ENCODE results near the gene ARL5A. TPM values are rescaled to one million over a fixed set of nuclear protein-coding genes. Genes with fewer than 3 reads are reported as not detected.

Gene ARL5A
- total RNA-seq, 2 donors from 2014 or later, result 28.0 to 33.8 TPM

GRCh38 chr2:151861174-151861573 lies 33.0 kb upstream of the ARL5A start:
- H3K27me3 ChIP-seq (replicated peaks; ENCODE audit: insufficient read depth), result no peaks in the 10 kb centered on the region
- H3K27ac ChIP-seq, result no peak overlapping the region
- H3K4me3 ChIP-seq, result no peak overlapping the region
- no peak for TF ChIP-seq CTCF (IDR thresholded peaks at IDR 0.05)
- no peak for TF ChIP-seq POLR2AphosphoS5 (IDR thresholded peaks at IDR 0.05)
- no peak for TF ChIP-seq POLR2A (IDR thresholded peaks at IDR 0.05)
- H3K4me1 ChIP-seq (replicated peaks), result no peaks in the 10 kb centered on the region
- H3K36me3 ChIP-seq, result no peaks in the 10 kb centered on the region
- DNase-seq (ENCODE audit: low spot score), result no peak
- H3K9me3 ChIP-seq, result no peaks in the 10 kb centered on the region
- WGBS, result 51% methylated on average over 4 of the region's 4 CpGs
- intact Hi-C loops (cut with DNase I), result no loop called here

GRCh38 chr2:151860613-151861146 lies 32.5 kb upstream of the ARL5A start:
- no peak overlapping the region for H3K4me3 ChIP-seq
- TF ChIP-seq POLR2AphosphoS5 (IDR thresholded peaks at IDR 0.05), result no peak
- TF ChIP-seq CTCF (IDR thresholded peaks at IDR 0.05), result no peak
- TF ChIP-seq POLR2A (IDR thresholded peaks at IDR 0.05), result no peak
- WGBS, result 57% methylated on average over 5 of the region's 5 CpGs
- H3K27me3 ChIP-seq (replicated peaks; ENCODE audit: insufficient read depth), result no peaks in the 10 kb centered on the region
- DNase-seq (ENCODE audit: low spot score), result no peak
- no peak overlapping the region for H3K27ac ChIP-seq
- intact Hi-C loops (cut with DNase I), result no loop called here
- no peaks in the 10 kb centered on the region for H3K4me1 ChIP-seq (replicated peaks)
- H3K9me3 ChIP-seq, result no peaks in the 10 kb centered on the region
- H3K36me3 ChIP-seq, result no peaks in the 10 kb centered on the region

- no peaks in the 10 kb centered on the region for H3K27me3 ChIP-seq (replicated peaks; ENCODE audit: insufficient read depth)
- no peaks in the 10 kb centered on the region for H3K4me1 ChIP-seq (replicated peaks)
- H3K4me3 ChIP-seq, result no peak overlapping the region
- no peak for DNase-seq (ENCODE audit: low spot score)
- H3K27ac ChIP-seq, result no peak overlapping the region
- TF ChIP-seq POLR2A (IDR thresholded peaks at IDR 0.05) (no peak), POLR2AphosphoS5 (IDR thresholded peaks at IDR 0.05) (no peak), CTCF (IDR thresholded peaks at IDR 0.05) (no peak)
- H3K9me3 ChIP-seq, result no peaks in the 10 kb centered on the region
- 85% methylated on average over 4 of the region's 4 CpGs for WGBS
- intact Hi-C loops (cut with DNase I), result no loop called here
- no peaks in the 10 kb centered on the region for H3K36me3 ChIP-seq
These were observed 32.0 kb upstream of the ARL5A start for GRCh38 chr2:151860210-151860609.

- no peak for TF ChIP-seq POLR2A (IDR thresholded peaks at IDR 0.05)
- TF ChIP-seq CTCF (IDR thresholded peaks at IDR 0.05), result no peak
- TF ChIP-seq POLR2AphosphoS5 (IDR thresholded peaks at IDR 0.05), result no peak
- no peak overlapping the region for H3K27ac ChIP-seq
- intact Hi-C loops (cut with DNase I), result no loop called here
- H3K4me1 ChIP-seq (replicated peaks), result no peaks in the 10 kb centered on the region
- H3K4me3 ChIP-seq, result no peak overlapping the region
- H3K27me3 ChIP-seq (replicated peaks; ENCODE audit: insufficient read depth), result no peaks in the 10 kb centered on the region
- H3K9me3 ChIP-seq, result no peaks in the 10 kb centered on the region
- H3K36me3 ChIP-seq, result no peaks in the 10 kb centered on the region
- DNase-seq (ENCODE audit: low spot score), result no peak
These were observed 29.4 kb upstream of the ARL5A start for GRCh38 chr2:151857650-151858049.

- no peaks in the 10 kb centered on the region for H3K9me3 ChIP-seq
- no peaks in the 10 kb centered on the region for H3K4me1 ChIP-seq (replicated peaks)
- H3K27ac ChIP-seq, result no peak overlapping the region
- H3K36me3 ChIP-seq, result no peaks in the 10 kb centered on the region
- no peaks in the 10 kb centered on the region for H3K27me3 ChIP-seq (replicated peaks; ENCODE audit: insufficient read depth)
- H3K4me3 ChIP-seq, result no peak overlapping the region
- 78% methylated on average over 3 of the region's 3 CpGs for WGBS
- DNase-seq (ENCODE audit: low spot score), result no peak
- intact Hi-C loops (cut with DNase I), result no loop called here
- no peak for TF ChIP-seq CTCF (IDR thresholded peaks at IDR 0.05)
These were observed 26.9 kb upstream of the ARL5A start for GRCh38 chr2:151855111-151855510.
